Measurements from ENCODE around the gene UBE3C.

- TF ChIP-seq FOXM1 (IDR thresholded peaks at IDR 0.05; ENCODE audit: borderline replicate concordance) (no peak), ELF4 (IDR thresholded peaks at IDR 0.05) (no peak), HDGF (IDR thresholded peaks at IDR 0.05; ENCODE audit: borderline replicate concordance) (no peak), SUZ12 (IDR thresholded peaks at IDR 0.05) (no peak), ARNT (IDR thresholded peaks at IDR 0.05) (no peak), TARDBP (IDR thresholded peaks at IDR 0.05) (no peak), BHLHE40 (IDR thresholded peaks at IDR 0.05; ENCODE audit: borderline replicate concordance) (no peak), SP1 (IDR thresholded peaks at IDR 0.05) (no peak), CTBP1 (IDR thresholded peaks at IDR 0.05; ENCODE audit: borderline replicate concordance) (no peak), PKNOX1 (IDR thresholded peaks at IDR 0.05) (no peak), FOXA1 (IDR thresholded peaks at IDR 0.05) (no peak), FOXK2 (IDR thresholded peaks at IDR 0.05) (no peak), NFRKB (IDR thresholded peaks at IDR 0.05) (no peak)
These were observed 142.7 kb downstream of the UBE3C start for GRCh38 chr7:157281221-157281998.

All from HEK293T (cell line).